ENCODE data around the gene IGLL5.

Gene IGLL5

GRCh38 chr22:22938672-22939587, 51.3 kb downstream of the IGLL5 start:
- no peak for DNase-seq (ENCODE audit: low read depth)

- DNase-seq (ENCODE audit: low read depth) = no peak
Measured at GRCh38 chr22:22939588-22940368, 52.2 kb downstream of the IGLL5 start.

GRCh38 chr22:22940961-22941605, 53.5 kb downstream of the IGLL5 start:
- no peak for DNase-seq (ENCODE audit: low read depth)

- DNase-seq (ENCODE audit: low read depth) = no peak
Measured at GRCh38 chr22:22941831-22942510, 54.4 kb downstream of the IGLL5 start.

GRCh38 chr22:22942511-22943329, 55.1 kb downstream of the IGLL5 start:
- DNase-seq (ENCODE audit: low read depth) = peak; percentile 55

GRCh38 chr22:22943521-22944267, 56.1 kb downstream of the IGLL5 start:
- no peak for DNase-seq (ENCODE audit: low read depth)

- no peak for DNase-seq (ENCODE audit: low read depth)
Measured at GRCh38 chr22:22944268-22944985, 56.8 kb downstream of the IGLL5 start.

GRCh38 chr22:22945195-22945594, 57.6 kb downstream of the IGLL5 start:
- DNase-seq (ENCODE audit: low read depth) = no peak

Measured in activated T-helper 9 cell treated with anti-CD3 and anti-CD28 coated beads, Interleukin-2, amount 50 U/mL, for 16 hours (primary cell).